Mesendoderm (in vitro differentiated cells): ENCODE measurements around the gene ZDHHC13. TPM values are rescaled to one million over a fixed set of nuclear protein-coding genes. Genes with fewer than 3 reads are reported as not detected.

Experiments
- DNase-seq: peaks from one replicate; pipeline ENCODE4 v3.0.0; 2013
- H2AK5ac ChIP-seq: 2 replicates; pipeline ENCODE4 v1.6.1; 2013; ENCODE audit warnings: low read length, inconsistent platforms
- H2BK120ac ChIP-seq: 2 replicates; pipeline ENCODE4 v1.6.1; 2013; ENCODE audit warnings: low read depth, mild to moderate bottlenecking, low read length, moderate library complexity, mixed read lengths
- H2BK15ac ChIP-seq: replicated peaks from 2 replicates; pipeline ENCODE4 v1.6.1; 2013; ENCODE audit warnings: low read depth, mild to moderate bottlenecking, moderate library complexity
- H2BK5ac ChIP-seq: 2 replicates; pipeline ENCODE4 v1.6.1; 2013; ENCODE audit warnings: low read length, inconsistent platforms
- H3K18ac ChIP-seq: 2 replicates; pipeline ENCODE4 v1.6.1; 2013; ENCODE audit warnings: mild to moderate bottlenecking, low read length, mixed read lengths
- H3K23ac ChIP-seq: one replicate; pipeline ENCODE4 v1.6.1; 2013; ENCODE audit warnings: low read length
- H3K27ac ChIP-seq: 2 replicates; pipeline ENCODE4 v1.5.1; 2013; ENCODE audit warnings: low read depth, mild to moderate bottlenecking, inconsistent platforms, low read length, moderate library complexity
- H3K27me3 ChIP-seq: 2 replicates; pipeline ENCODE4 v1.6.1; 2013; ENCODE audit warnings: low read length, control low read depth, mild to moderate bottlenecking, inconsistent platforms; ENCODE audit not compliant: insufficient read depth, poor library complexity
- H3K36me3 ChIP-seq: 2 replicates; pipeline ENCODE4 v1.6.1; 2013; ENCODE audit warnings: low read length, inconsistent platforms; ENCODE audit not compliant: control insufficient read depth, insufficient read depth
- H3K4ac ChIP-seq: one replicate; pipeline ENCODE4 v1.6.1; 2013; ENCODE audit warnings: low read depth, mild to moderate bottlenecking, low read length, moderate library complexity
- H3K4me1 ChIP-seq: 2 replicates; pipeline ENCODE4 v1.6.1; 2013; ENCODE audit warnings: low read depth, low read length, inconsistent platforms; ENCODE audit not compliant: control insufficient read depth
- H3K4me2 ChIP-seq: 2 replicates; pipeline ENCODE4 v1.6.1; 2013; ENCODE audit warnings: low read length
- H3K4me3 ChIP-seq: 2 replicates; pipeline ENCODE4 v1.5.1; 2013; ENCODE audit warnings: mild to moderate bottlenecking, low read length
- H3K56ac ChIP-seq: one replicate; pipeline ENCODE4 v1.6.1; 2013; ENCODE audit warnings: low read length
- H3K79me1 ChIP-seq: 2 replicates; pipeline ENCODE4 v1.6.1; 2013; ENCODE audit warnings: low read length, inconsistent platforms
- H3K79me2 ChIP-seq: 2 replicates; pipeline ENCODE4 v1.6.1; 2013; ENCODE audit warnings: mild to moderate bottlenecking, low read length; ENCODE audit not compliant: control insufficient read depth, insufficient read depth
- H3K9ac ChIP-seq: 2 replicates; pipeline ENCODE4 v1.6.1; 2013; ENCODE audit warnings: low read length, inconsistent platforms
- H4K5ac ChIP-seq: one replicate; pipeline ENCODE4 v1.6.1; 2013; ENCODE audit warnings: low read length
- H4K8ac ChIP-seq: one replicate; pipeline ENCODE4 v1.6.1; 2013; ENCODE audit warnings: low read depth, mild to moderate bottlenecking, control low read depth, low read length, moderate library complexity
- WGBS: extraction: QIAGEN DNeasy Blood & Tissue Kit; methylation state at CpG from one replicate; pipeline ENCODE4 v1.1.7; 2013; ENCODE audit warnings: low lambda C conversion rate, missing lambda C conversion rate; ENCODE audit not compliant: insufficient coverage; ENCODE audit errors: extremely low coverage; 5-methylcytosine and 5-hydroxymethylcytosine counted together
- polyA plus RNA-seq, 2 experiments: library from polyadenylated mRNA; stranded (reverse); fragments of 200-250 nt; gene quantifications; one replicate each; pipeline ENCODE4 v1.2.3, GENCODE V29; 2013

The ZDHHC13 gene
- 11.0 TPM for polyA plus RNA-seq (2013, experiment 1 of 2)
- polyA plus RNA-seq (2013, experiment 2 of 2) = 11.5 TPM

- Histone ChIP-seq H3K27ac (peak within 1 kb of the TSS; percentile 97), H2BK120ac (no peak within 1 kb of the TSS), H4K5ac (no peak within 1 kb of the TSS), H3K27me3 (no peaks in the 10 kb centered on the region), H3K36me3 (no peaks in the 10 kb centered on the region), H2BK15ac (no peak within 1 kb of the TSS), H3K4me2 (peak within 1 kb of the TSS; percentile 95), H3K56ac (peak within 1 kb of the TSS; percentile 95), H3K79me1 (peaks cover 11% of the 10 kb centered on the region), H3K4me3 (peak within 1 kb of the TSS; percentile 77), H2AK5ac (no peak within 1 kb of the TSS), H4K8ac (no peak within 1 kb of the TSS), H3K4me1 (peaks cover 3% of the 10 kb centered on the region), H3K23ac (no peak within 1 kb of the TSS), H3K79me2 (peaks cover 10% of the 10 kb centered on the region), H3K18ac (peak within 1 kb of the TSS; percentile 35), H3K4ac (no peak within 1 kb of the TSS), H3K9ac (peak within 1 kb of the TSS; percentile 88), H2BK5ac (no peak within 1 kb of the TSS)
- peak; percentile 97 for DNase-seq
- no CpG with 5 or more reads among the region's 61 CpGs for WGBS
Measured at GRCh38 chr11:19116971-19117759, at the start of gene ZDHHC13. Gene ZDHHC13, plus strand, starts transcription at chr11:19117168. Its CDS starts 82 bp downstream, at chr11:19117250.

- Histone ChIP-seq H3K27ac (no peak overlapping the region), H4K5ac (no peak overlapping the region), H2AK5ac (no peak overlapping the region), H3K4ac (no peak overlapping the region), H3K4me1 (peaks cover 1% of the 10 kb centered on the region), H3K23ac (no peak overlapping the region), H2BK15ac (no peak overlapping the region), H3K9ac (no peak overlapping the region), H4K8ac (no peak overlapping the region), H3K27me3 (no peaks in the 10 kb centered on the region), H3K79me2 (no peaks in the 10 kb centered on the region), H2BK120ac (no peak overlapping the region), H2BK5ac (no peak overlapping the region), H3K79me1 (no peaks in the 10 kb centered on the region), H3K18ac (no peak overlapping the region), H3K4me3 (no peak overlapping the region), H3K36me3 (no peaks in the 10 kb centered on the region), H3K4me2 (peak overlapping the region; percentile 12), H3K56ac (no peak overlapping the region)
- WGBS = no CpG with 5 or more reads among the region's 11 CpGs
- peak; percentile 90 for DNase-seq
Measured at GRCh38 chr11:19071255-19071654, 45.7 kb upstream of the ZDHHC13 start.

GRCh38 chr11:19072464-19072863, 44.5 kb upstream of the ZDHHC13 start:
- H3K4me2 ChIP-seq = no peak overlapping the region
- H3K79me2 ChIP-seq = no peaks in the 10 kb centered on the region

GRCh38 chr11:19073454-19074415, 43.2 kb upstream of the ZDHHC13 start:
- H2BK120ac ChIP-seq = no peak overlapping the region
- no peak overlapping the region for H4K8ac ChIP-seq
- H3K36me3 ChIP-seq = no peaks in the 10 kb centered on the region
- no peak overlapping the region for H3K4ac ChIP-seq
- H3K9ac ChIP-seq = no peak overlapping the region
- no peak overlapping the region for H3K4me2 ChIP-seq
- no peak overlapping the region for H2AK5ac ChIP-seq
- no peak overlapping the region for H2BK15ac ChIP-seq
- no CpG with 5 or more reads among the region's 10 CpGs for WGBS
- DNase-seq = no peak
- no peak overlapping the region for H3K27ac ChIP-seq
- no peak overlapping the region for H3K23ac ChIP-seq
- H3K79me2 ChIP-seq = no peaks in the 10 kb centered on the region
- H3K4me1 ChIP-seq = peaks cover 1% of the 10 kb centered on the region
- H3K18ac ChIP-seq = no peak overlapping the region
- H3K27me3 ChIP-seq = no peaks in the 10 kb centered on the region
- H4K5ac ChIP-seq = no peak overlapping the region
- H3K4me3 ChIP-seq = no peak overlapping the region
- no peak overlapping the region for H3K56ac ChIP-seq
- H2BK5ac ChIP-seq = no peak overlapping the region
- H3K79me1 ChIP-seq = no peaks in the 10 kb centered on the region

More at GRCh38 chr11:19072464-19072863, 44.5 kb upstream of the ZDHHC13 start:
- Histone ChIP-seq H2BK5ac (no peak overlapping the region), H3K36me3 (no peaks in the 10 kb centered on the region), H3K4ac (no peak overlapping the region), H3K27ac (no peak overlapping the region), H3K9ac (no peak overlapping the region), H3K23ac (no peak overlapping the region), H3K27me3 (no peaks in the 10 kb centered on the region), H4K5ac (no peak overlapping the region), H3K79me1 (no peaks in the 10 kb centered on the region), H3K56ac (no peak overlapping the region), H4K8ac (no peak overlapping the region), H3K4me1 (peaks cover 1% of the 10 kb centered on the region), H2BK120ac (no peak overlapping the region), H2BK15ac (no peak overlapping the region), H3K18ac (no peak overlapping the region), H3K4me3 (no peak overlapping the region), H2AK5ac (no peak overlapping the region)
- WGBS = no CpG with 5 or more reads among the region's 5 CpGs
- no peak for DNase-seq

- no peaks in the 10 kb centered on the region for H3K79me1 ChIP-seq
- H3K36me3 ChIP-seq = no peaks in the 10 kb centered on the region
- no peak overlapping the region for H3K18ac ChIP-seq
- H3K4ac ChIP-seq = no peak overlapping the region
- H3K27me3 ChIP-seq = no peaks in the 10 kb centered on the region
- WGBS = no CpG with 5 or more reads among the region's 3 CpGs
- no peak overlapping the region for H4K5ac ChIP-seq
- H2AK5ac ChIP-seq = no peak overlapping the region
- H3K79me2 ChIP-seq = no peaks in the 10 kb centered on the region
- H3K56ac ChIP-seq = no peak overlapping the region
- no peak overlapping the region for H3K9ac ChIP-seq
- H3K4me2 ChIP-seq = no peak overlapping the region
- H4K8ac ChIP-seq = no peak overlapping the region
- no peak overlapping the region for H3K4me3 ChIP-seq
- H2BK5ac ChIP-seq = no peak overlapping the region
- H2BK120ac ChIP-seq = no peak overlapping the region
- no peak overlapping the region for H2BK15ac ChIP-seq
- peaks cover 5% of the 10 kb centered on the region for H3K4me1 ChIP-seq
- no peak overlapping the region for H3K27ac ChIP-seq
- no peak for DNase-seq
- no peak overlapping the region for H3K23ac ChIP-seq
Measured at GRCh38 chr11:19075636-19076035, 41.3 kb upstream of the ZDHHC13 start.
